Left ventricle myocardium inferior (tissue), 1 donor: ENCODE results near the gene CTNNBL1. TPM values are rescaled to one million over a fixed set of nuclear protein-coding genes. Genes with fewer than 3 reads are reported as not detected.

Experiments
- DNase-seq: peaks from one replicate; pipeline ENCODE4 v3.0.0-alpha.2; 2020
- H3K27ac ChIP-seq: fragments of 200-600 bp; replicated peaks from 2 replicates; pipeline ENCODE4 v1.8.0; 2021
- H3K27me3 ChIP-seq: fragments of 200-600 bp; 2 replicates; pipeline ENCODE4 v1.8.0; 2021; ENCODE audit warnings: low read depth
- H3K36me3 ChIP-seq: fragments of 200-600 bp; 2 replicates; pipeline ENCODE4 v1.8.0; 2021
- H3K4me1 ChIP-seq: fragments of 200-600 bp; 2 replicates; pipeline ENCODE4 v1.8.0; 2021
- H3K4me3 ChIP-seq: fragments of 200-600 bp; 2 replicates; pipeline ENCODE4 v1.8.0; 2021; ENCODE audit warnings: mild to moderate bottlenecking, moderate library complexity
- H3K9me3 ChIP-seq: fragments of 200-600 bp; replicated peaks from 2 replicates; pipeline ENCODE4 v1.8.0; 2021
- intact Hi-C: fragments of 100-400 bp; cut with micrococcal nuclease; formaldehyde crosslinking; loops from one replicate; pipeline ENCODE4 v1.11.0; 2022
- total RNA-seq: library from RNA; stranded (reverse); fragmentation: NEBNext Ultra II Directional; extraction: Animal tissue kit (Norgen Biotek cat#: 25700); gene quantifications from one replicate; pipeline ENCODE4 v1.2.1, GENCODE V29; 2021
- TF ChIP-seq, protein P1 (sequence below): fragments of 200-600 bp; IDR thresholded peaks from 2 replicates; pipeline ENCODE4 v1.8.0; 2021; ENCODE audit warnings: antibody characterized with exemption, mild to moderate bottlenecking, borderline replicate concordance
- donor health status: DM: no; HTN: yes; CAD: no; lungs with severe emphysema.

The CTNNBL1 gene
- total RNA-seq, 1 donor from 2014 or later, result 58.8 TPM

GRCh38 chr20:37828684-37829083, 134.9 kb downstream of the CTNNBL1 start:
- no peak overlapping the region for H3K27ac ChIP-seq
- no peaks in the 10 kb centered on the region for H3K9me3 ChIP-seq
- intact Hi-C loops, result no loop called here
- no peaks in the 10 kb centered on the region for H3K36me3 ChIP-seq
- TF ChIP-seq, protein P1, sequence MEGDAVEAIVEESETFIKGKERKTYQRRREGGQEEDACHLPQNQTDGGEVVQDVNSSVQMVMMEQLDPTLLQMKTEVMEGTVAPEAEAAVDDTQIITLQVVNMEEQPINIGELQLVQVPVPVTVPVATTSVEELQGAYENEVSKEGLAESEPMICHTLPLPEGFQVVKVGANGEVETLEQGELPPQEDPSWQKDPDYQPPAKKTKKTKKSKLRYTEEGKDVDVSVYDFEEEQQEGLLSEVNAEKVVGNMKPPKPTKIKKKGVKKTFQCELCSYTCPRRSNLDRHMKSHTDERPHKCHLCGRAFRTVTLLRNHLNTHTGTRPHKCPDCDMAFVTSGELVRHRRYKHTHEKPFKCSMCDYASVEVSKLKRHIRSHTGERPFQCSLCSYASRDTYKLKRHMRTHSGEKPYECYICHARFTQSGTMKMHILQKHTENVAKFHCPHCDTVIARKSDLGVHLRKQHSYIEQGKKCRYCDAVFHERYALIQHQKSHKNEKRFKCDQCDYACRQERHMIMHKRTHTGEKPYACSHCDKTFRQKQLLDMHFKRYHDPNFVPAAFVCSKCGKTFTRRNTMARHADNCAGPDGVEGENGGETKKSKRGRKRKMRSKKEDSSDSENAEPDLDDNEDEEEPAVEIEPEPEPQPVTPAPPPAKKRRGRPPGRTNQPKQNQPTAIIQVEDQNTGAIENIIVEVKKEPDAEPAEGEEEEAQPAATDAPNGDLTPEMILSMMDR, result no peak
- no peak for DNase-seq
- no peak overlapping the region for H3K4me3 ChIP-seq
- H3K27me3 ChIP-seq, result no peaks in the 10 kb centered on the region
- H3K4me1 ChIP-seq, result peaks cover 8% of the 10 kb centered on the region

DNA sequence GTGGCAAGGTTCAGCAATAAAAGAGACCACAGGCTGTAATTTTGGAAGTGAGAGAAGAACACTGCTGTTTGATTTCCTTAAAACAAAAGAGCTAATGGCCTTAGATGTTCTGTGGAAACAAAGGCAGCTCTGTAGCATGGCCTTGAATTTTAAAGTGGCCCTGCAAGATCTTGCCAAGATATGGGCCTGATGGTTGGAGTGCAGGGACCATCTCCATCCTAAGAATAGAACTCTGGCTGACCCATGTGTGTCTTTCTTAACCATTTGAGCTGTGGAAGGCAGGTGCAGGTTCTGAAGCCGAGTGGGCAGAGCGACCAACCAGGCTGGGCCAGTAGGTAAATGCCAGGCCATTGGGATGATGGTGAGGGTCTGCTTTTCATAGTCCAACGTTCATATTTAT, 135.3 kb downstream of the CTNNBL1 start:
- Histone ChIP-seq H3K27me3 (no peaks in the 10 kb centered on the region), H3K4me1 (peaks cover 10% of the 10 kb centered on the region), H3K4me3 (no peak overlapping the region), H3K9me3 (no peaks in the 10 kb centered on the region), H3K27ac (no peak overlapping the region), H3K36me3 (no peaks in the 10 kb centered on the region)
- DNase-seq, result no peak
- TF ChIP-seq, protein P1, result no peak
- intact Hi-C loops, result no loop called here

GRCh38 chr20:37833221-37833896, 139.5 kb downstream of the CTNNBL1 start:
- Histone ChIP-seq H3K27me3 (no peaks in the 10 kb centered on the region), H3K9me3 (no peaks in the 10 kb centered on the region), H3K27ac (no peak overlapping the region), H3K36me3 (no peaks in the 10 kb centered on the region), H3K4me1 (peaks cover 21% of the 10 kb centered on the region), H3K4me3 (no peak overlapping the region)
- no peak for DNase-seq
- TF ChIP-seq, protein P1, result no peak
- intact Hi-C loops, result no loop called here

GRCh38 chr20:37836926-37837325, 143.1 kb downstream of the CTNNBL1 start:
- Histone ChIP-seq H3K4me3 (no peak overlapping the region), H3K27ac (no peak overlapping the region), H3K9me3 (no peaks in the 10 kb centered on the region), H3K36me3 (peaks cover 22% of the 10 kb centered on the region), H3K27me3 (no peaks in the 10 kb centered on the region), H3K4me1 (peaks cover 21% of the 10 kb centered on the region)
- TF ChIP-seq, protein P1, result no peak
- DNase-seq, result no peak
- intact Hi-C loops, result no loop called here

GRCh38 chr20:37837924-37838323, 144.1 kb downstream of the CTNNBL1 start:
- Histone ChIP-seq H3K4me1 (peaks cover 20% of the 10 kb centered on the region), H3K4me3 (no peak overlapping the region), H3K36me3 (peaks cover 32% of the 10 kb centered on the region), H3K27me3 (no peaks in the 10 kb centered on the region), H3K27ac (no peak overlapping the region), H3K9me3 (no peaks in the 10 kb centered on the region)
- intact Hi-C loops, result no loop called here
- TF ChIP-seq, protein P1, result no peak
- DNase-seq, result no peak
